ENCODE measurements around the gene LIN7B. TPM values are rescaled to one million over a fixed set of nuclear protein-coding genes. Genes with fewer than 3 reads are reported as not detected.
A peak's percentile ranks its signal among the peaks of the same experiment; 100 is the strongest.

LIN7B gene
- total and polyA plus RNA-seq, 2 of the 13 experiments (the other 11 are each of a cell fraction or from before 2014, with no cell fraction given), result 5.3 to 7.6 TPM

- no peak for TF ChIP-seq ZNF574 (CRISPR knock-in tag; IDR thresholded peaks at IDR 0.05)
- no peak for TF ChIP-seq ZNF850 (CRISPR knock-in tag; conservative IDR thresholded peaks at IDR 0.05)
- no peak for TF ChIP-seq SMARCC2 (IDR thresholded peaks at IDR 0.05)
- TF ChIP-seq, protein P1, sequence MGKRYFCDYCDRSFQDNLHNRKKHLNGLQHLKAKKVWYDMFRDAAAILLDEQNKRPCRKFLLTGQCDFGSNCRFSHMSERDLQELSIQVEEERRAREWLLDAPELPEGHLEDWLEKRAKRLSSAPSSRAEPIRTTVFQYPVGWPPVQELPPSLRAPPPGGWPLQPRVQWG (CRISPR knock-in tag; IDR thresholded peaks at IDR 0.05; ENCODE audit: borderline replicate concordance, low read depth), result no peak
- TF ChIP-seq, protein P2, sequence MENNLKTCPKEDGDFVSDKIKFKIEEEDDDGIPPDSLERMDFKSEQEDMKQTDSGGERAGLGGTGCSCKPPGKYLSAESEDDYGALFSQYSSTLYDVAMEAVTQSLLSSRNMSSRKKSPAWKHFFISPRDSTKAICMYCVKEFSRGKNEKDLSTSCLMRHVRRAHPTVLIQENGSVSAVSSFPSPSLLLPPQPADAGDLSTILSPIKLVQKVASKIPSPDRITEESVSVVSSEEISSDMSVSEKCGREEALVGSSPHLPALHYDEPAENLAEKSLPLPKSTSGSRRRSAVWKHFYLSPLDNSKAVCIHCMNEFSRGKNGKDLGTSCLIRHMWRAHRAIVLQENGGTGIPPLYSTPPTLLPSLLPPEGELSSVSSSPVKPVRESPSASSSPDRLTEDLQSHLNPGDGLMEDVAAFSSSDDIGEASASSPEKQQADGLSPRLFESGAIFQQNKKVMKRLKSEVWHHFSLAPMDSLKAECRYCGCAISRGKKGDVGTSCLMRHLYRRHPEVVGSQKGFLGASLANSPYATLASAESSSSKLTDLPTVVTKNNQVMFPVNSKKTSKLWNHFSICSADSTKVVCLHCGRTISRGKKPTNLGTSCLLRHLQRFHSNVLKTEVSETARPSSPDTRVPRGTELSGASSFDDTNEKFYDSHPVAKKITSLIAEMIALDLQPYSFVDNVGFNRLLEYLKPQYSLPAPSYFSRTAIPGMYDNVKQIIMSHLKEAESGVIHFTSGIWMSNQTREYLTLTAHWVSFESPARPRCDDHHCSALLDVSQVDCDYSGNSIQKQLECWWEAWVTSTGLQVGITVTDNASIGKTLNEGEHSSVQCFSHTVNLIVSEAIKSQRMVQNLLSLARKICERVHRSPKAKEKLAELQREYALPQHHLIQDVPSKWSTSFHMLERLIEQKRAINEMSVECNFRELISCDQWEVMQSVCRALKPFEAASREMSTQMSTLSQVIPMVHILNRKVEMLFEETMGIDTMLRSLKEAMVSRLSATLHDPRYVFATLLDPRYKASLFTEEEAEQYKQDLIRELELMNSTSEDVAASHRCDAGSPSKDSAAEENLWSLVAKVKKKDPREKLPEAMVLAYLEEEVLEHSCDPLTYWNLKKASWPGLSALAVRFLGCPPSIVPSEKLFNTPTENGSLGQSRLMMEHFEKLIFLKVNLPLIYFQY (CRISPR knock-in tag; IDR thresholded peaks at IDR 0.05; ENCODE audit: borderline replicate concordance), result no peak
- TF ChIP-seq NCOA2 (CRISPR knock-in tag; IDR thresholded peaks at IDR 0.05), result no peak
- TF ChIP-seq ATF7 (IDR thresholded peaks at IDR 0.05), result no peak
- no peak for TF ChIP-seq ATF7 (CRISPR knock-in tag; IDR thresholded peaks at IDR 0.05)
- no peak for TF ChIP-seq ZNF841 (CRISPR knock-in tag; IDR thresholded peaks at IDR 0.05; ENCODE audit: borderline replicate concordance)
- no peak for TF ChIP-seq ZFP1 (CRISPR knock-in tag; IDR thresholded peaks at IDR 0.05)
- no peak for TF ChIP-seq ZGPAT (CRISPR knock-in tag; IDR thresholded peaks at IDR 0.05)
- TF ChIP-seq ZNF34 (CRISPR knock-in tag; IDR thresholded peaks at IDR 0.05; ENCODE audit: borderline replicate concordance), result 0 out of 2 replicates have a peak, but pooled peaks have one; percentile 34
- no peak for TF ChIP-seq ZFP36 (IDR thresholded peaks at IDR 0.05; ENCODE audit: borderline replicate concordance, low read depth, low read length, partially characterized antibody)
- no peak for TF ChIP-seq ZNF20 (CRISPR knock-in tag; IDR thresholded peaks at IDR 0.05)
- no peak for TF ChIP-seq SETDB1 (CRISPR knock-in tag; IDR thresholded peaks at IDR 0.05; ENCODE audit: borderline replicate concordance)
- TF ChIP-seq ZNF337 (CRISPR knock-in tag; IDR thresholded peaks at IDR 0.05; ENCODE audit: borderline replicate concordance, low read depth), result no peak
- TF ChIP-seq ISX (CRISPR knock-in tag; conservative IDR thresholded peaks at IDR 0.05), result no peak
- no peak for TF ChIP-seq TOPORS (CRISPR knock-in tag; IDR thresholded peaks at IDR 0.05)
- no peak for TF ChIP-seq SP2 (CRISPR knock-in tag; IDR thresholded peaks at IDR 0.05)
- no peak for TF ChIP-seq ZNF703 (CRISPR knock-in tag; IDR thresholded peaks at IDR 0.05; ENCODE audit: borderline replicate concordance)
These were observed 627 bp downstream of the LIN7B start (continued) for GRCh38 chr19:49114630-49115363.

Measured in HepG2 (cell line).